Glutamatergic neuron (in vitro differentiated cells): Measurements from ENCODE around the gene ZC2HC1B. TPM values are rescaled to one million over a fixed set of nuclear protein-coding genes. Genes with fewer than 3 reads are reported as not detected.

Experiments used
- DNase-seq: peaks from one replicate; pipeline ENCODE4 v3.0.0; 2022
- H3K27ac Mint-ChIP-seq: one replicate; pipeline ENCODE4 v1.8.0; 2020; ENCODE audit warnings: mild to moderate bottlenecking, mixed read lengths, inconsistent platforms; ENCODE audit not compliant: unreplicated experiment
- H3K27me3 Mint-ChIP-seq: one replicate; pipeline ENCODE4 v1.8.0; 2020; ENCODE audit warnings: mild to moderate bottlenecking, moderate library complexity, mixed read lengths, inconsistent platforms; ENCODE audit not compliant: unreplicated experiment
- H3K36me3 Mint-ChIP-seq: one replicate; pipeline ENCODE4 v1.8.0; 2020; ENCODE audit warnings: mild to moderate bottlenecking, mixed read lengths, inconsistent platforms; ENCODE audit not compliant: unreplicated experiment
- H3K4me1 Mint-ChIP-seq: one replicate; pipeline ENCODE4 v1.8.0; 2020; ENCODE audit warnings: mild to moderate bottlenecking, low read depth, mixed read lengths, inconsistent platforms; ENCODE audit not compliant: unreplicated experiment
- H3K4me3 Mint-ChIP-seq: one replicate; pipeline ENCODE4 v1.8.0; 2020; ENCODE audit warnings: mild to moderate bottlenecking, mixed read lengths, inconsistent platforms; ENCODE audit not compliant: unreplicated experiment
- H3K9me3 Mint-ChIP-seq: one replicate; pipeline ENCODE4 v1.8.0; 2020; ENCODE audit warnings: mild to moderate bottlenecking, moderate library complexity, mixed read lengths, inconsistent platforms; ENCODE audit not compliant: unreplicated experiment
- total RNA-seq: library from RNA; stranded (reverse); fragmentation: NEBNext Ultra II Directional; extraction: Animal tissue kit (Norgen Biotek cat#: 25700); gene quantifications from one replicate; pipeline ENCODE4 v1.2.1, GENCODE V29; 2021; ENCODE audit not compliant: unreplicated experiment
- TF ChIP-seq, protein P1 (sequence below): fragments of 200-600 bp; sonication (generic); IDR thresholded peaks from one replicate; pipeline ENCODE4 v1.5.0; 2021; ENCODE audit not compliant: partially characterized antibody, unreplicated experiment

ZC2HC1B gene
- total RNA-seq, 1 donor from 2014 or later = not detected

DNA sequence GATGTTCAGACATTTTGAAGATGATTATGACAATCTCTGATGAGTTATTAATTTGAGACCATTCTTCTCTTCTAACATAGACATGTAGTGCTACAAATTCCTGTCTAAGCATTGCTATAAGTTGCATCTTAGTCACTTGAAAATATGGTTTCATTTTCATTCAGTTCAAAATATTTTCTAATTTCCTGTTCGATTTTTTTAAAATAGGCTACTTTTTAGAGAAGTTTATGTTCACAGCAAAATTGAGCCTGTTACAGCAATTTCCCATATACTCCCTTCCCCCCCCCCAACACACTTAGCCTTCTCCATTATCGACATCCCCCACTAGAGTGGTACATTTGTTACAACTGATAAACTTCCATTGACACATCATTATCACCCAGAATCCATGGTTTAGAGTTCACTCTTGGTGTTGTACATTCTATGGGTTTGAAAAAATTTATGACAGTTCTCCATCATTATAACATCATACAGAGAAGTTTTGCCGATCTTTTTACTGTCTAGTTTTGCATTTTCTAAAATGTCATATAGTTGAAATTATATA, 112.6 kb downstream of the ZC2HC1B start:
- H3K4me1 Mint-ChIP-seq = peaks cover 11% of the 10 kb centered on the region
- H3K4me3 Mint-ChIP-seq = no peak overlapping the region
- TF ChIP-seq, protein P1, sequence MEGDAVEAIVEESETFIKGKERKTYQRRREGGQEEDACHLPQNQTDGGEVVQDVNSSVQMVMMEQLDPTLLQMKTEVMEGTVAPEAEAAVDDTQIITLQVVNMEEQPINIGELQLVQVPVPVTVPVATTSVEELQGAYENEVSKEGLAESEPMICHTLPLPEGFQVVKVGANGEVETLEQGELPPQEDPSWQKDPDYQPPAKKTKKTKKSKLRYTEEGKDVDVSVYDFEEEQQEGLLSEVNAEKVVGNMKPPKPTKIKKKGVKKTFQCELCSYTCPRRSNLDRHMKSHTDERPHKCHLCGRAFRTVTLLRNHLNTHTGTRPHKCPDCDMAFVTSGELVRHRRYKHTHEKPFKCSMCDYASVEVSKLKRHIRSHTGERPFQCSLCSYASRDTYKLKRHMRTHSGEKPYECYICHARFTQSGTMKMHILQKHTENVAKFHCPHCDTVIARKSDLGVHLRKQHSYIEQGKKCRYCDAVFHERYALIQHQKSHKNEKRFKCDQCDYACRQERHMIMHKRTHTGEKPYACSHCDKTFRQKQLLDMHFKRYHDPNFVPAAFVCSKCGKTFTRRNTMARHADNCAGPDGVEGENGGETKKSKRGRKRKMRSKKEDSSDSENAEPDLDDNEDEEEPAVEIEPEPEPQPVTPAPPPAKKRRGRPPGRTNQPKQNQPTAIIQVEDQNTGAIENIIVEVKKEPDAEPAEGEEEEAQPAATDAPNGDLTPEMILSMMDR = no peak
- no peaks in the 10 kb centered on the region for H3K9me3 Mint-ChIP-seq
- no peaks in the 10 kb centered on the region for H3K36me3 Mint-ChIP-seq
- no peak for DNase-seq
- H3K27me3 Mint-ChIP-seq = no peaks in the 10 kb centered on the region
- no peak overlapping the region for H3K27ac Mint-ChIP-seq

DNA sequence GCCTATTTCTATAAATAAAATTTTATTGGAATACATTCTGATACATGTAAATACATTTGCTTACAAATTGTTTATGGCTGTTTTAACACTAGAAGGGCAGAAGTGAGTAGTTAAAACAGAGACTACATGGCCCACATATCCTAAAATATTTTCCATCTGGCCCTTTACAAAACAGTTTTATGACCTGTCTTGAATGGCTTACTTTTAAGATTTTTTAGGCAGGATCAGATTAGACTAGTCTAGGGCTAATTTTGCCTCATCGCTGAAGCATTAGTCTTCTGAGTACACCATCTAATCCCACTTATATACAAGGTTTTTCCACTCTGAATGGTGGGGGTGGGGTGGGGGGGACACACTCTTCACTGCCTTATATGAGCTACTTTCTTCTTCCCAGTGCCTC, 116.6 kb downstream of the ZC2HC1B start:
- Mint-ChIP-seq H3K27me3 (no peaks in the 10 kb centered on the region), H3K27ac (no peak overlapping the region), H3K36me3 (no peaks in the 10 kb centered on the region), H3K4me1 (no peaks in the 10 kb centered on the region), H3K4me3 (no peak overlapping the region), H3K9me3 (no peaks in the 10 kb centered on the region)
- no peak for DNase-seq
- TF ChIP-seq, protein P1 = no peak

DNA sequence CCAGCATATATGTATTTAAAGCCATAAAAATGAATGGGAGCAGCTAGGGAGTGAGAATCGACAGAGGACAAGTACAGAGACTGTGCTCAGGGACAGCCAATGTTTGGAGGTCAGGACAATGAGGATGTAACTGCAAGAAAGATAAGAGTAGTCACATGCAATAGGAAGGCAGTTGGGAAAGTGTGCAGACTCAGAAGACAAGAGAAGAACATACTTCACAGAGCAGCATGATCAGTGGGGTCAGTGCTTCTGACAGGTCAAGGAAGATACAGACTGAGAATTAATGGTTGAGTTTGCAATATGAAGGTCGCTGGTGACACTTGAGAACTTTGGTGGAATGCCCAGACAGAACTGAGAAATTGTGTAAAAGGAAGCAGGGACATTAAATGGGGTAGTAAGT, 118.7 kb downstream of the ZC2HC1B start:
- no peak for DNase-seq
- Mint-ChIP-seq H3K4me3 (no peak overlapping the region), H3K27ac (no peak overlapping the region), H3K27me3 (no peaks in the 10 kb centered on the region), H3K9me3 (no peaks in the 10 kb centered on the region), H3K36me3 (no peaks in the 10 kb centered on the region), H3K4me1 (no peaks in the 10 kb centered on the region)
- TF ChIP-seq, protein P1 = no peak

DNA sequence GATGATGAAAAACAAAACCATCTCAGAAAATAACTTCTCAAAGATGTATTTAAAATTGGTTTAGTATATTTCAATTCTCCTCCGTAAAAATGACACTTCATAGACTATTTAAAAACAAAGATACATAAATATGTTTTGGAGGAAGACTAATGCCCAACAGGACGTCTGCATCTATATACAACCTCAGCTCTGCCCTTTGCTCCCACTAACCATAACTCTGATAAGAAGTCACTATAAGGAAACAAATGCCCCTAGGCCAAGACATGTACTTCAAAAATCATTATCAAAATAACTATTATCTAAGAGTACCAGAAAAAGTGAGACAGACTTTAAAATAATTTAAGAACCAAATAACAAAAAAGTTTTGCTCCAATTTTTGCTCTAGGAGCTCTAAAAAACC, 120.4 kb downstream of the ZC2HC1B start:
- Mint-ChIP-seq H3K27me3 (peaks cover 1% of the 10 kb centered on the region), H3K4me1 (no peaks in the 10 kb centered on the region), H3K27ac (no peak overlapping the region), H3K4me3 (no peak overlapping the region), H3K36me3 (no peaks in the 10 kb centered on the region), H3K9me3 (no peaks in the 10 kb centered on the region)
- TF ChIP-seq, protein P1 = no peak
- DNase-seq = no peak

DNA sequence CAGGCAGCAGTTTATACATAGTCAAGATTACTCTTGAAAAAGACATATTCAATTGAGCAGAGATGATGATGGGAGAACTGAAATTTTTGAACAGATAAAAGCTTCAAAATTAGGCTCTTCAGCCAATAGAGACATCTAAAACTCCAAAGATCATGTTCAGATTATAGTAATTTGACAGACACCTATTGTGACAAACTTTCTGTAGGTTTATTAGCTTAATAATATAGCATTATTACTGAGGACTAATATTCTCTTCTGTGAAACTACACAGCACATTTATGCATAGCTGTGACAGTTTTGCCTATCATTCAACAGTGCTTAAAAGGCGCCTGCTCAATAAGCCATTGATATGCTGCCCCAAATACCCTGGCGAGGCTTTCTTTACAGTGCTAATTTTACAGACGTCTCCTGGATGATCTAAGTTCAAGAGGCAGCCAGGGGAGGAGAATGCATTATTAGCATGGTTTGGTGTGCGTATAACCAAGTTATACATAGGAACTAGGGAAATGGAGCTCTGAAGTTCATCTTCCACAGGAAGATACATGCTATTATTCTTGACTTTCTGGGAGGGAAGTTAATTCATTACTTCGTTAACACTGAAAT, 122.3 kb downstream of the ZC2HC1B start:
- Mint-ChIP-seq H3K4me1 (no peaks in the 10 kb centered on the region), H3K4me3 (no peak overlapping the region), H3K27me3 (peaks cover 2% of the 10 kb centered on the region), H3K36me3 (no peaks in the 10 kb centered on the region), H3K9me3 (no peaks in the 10 kb centered on the region), H3K27ac (no peak overlapping the region)
- DNase-seq = no peak
- TF ChIP-seq, protein P1 = no peak
